Neural cell (in vitro differentiated cells): Measurements from ENCODE around the gene WDR87. TPM values are rescaled to one million over a fixed set of nuclear protein-coding genes. Genes with fewer than 3 reads are reported as not detected.
A peak's percentile ranks its signal among the peaks of the same experiment; 100 is the strongest.

ENCODE experiments used
- H2AFZ ChIP-seq: fragments of 200-600, 300-800 bp; sonication (generic), shearing (Covaris generic); 2 replicates; pipeline ENCODE4 v1.6.0; 2014; ENCODE audit warnings: low read depth, mild to moderate bottlenecking, antibody characterized with exemption, low read length, moderate library complexity
- H3F3A ChIP-seq: fragments of 200-600 bp; shearing (Covaris generic); 2 replicates; pipeline ENCODE4 v1.6.1; 2016; ENCODE audit warnings: mild to moderate bottlenecking, moderate library complexity, mixed read lengths, antibody characterized with exemption, low read length; ENCODE audit not compliant: insufficient read depth, poor library complexity, severe bottlenecking
- H3K27ac ChIP-seq: fragments of 200-600, 300-800 bp; sonication (generic), shearing (Covaris generic); 2 replicates; pipeline ENCODE4 v1.5.1; 2014; ENCODE audit warnings: mild to moderate bottlenecking, low read length, moderate library complexity
- H3K27me3 ChIP-seq: fragments of 300-800, 200-600 bp; sonication (generic), shearing (Covaris generic); 2 replicates; pipeline ENCODE4 v1.6.0; 2014; ENCODE audit warnings: mild to moderate bottlenecking, low read depth, low read length, moderate library complexity; ENCODE audit not compliant: insufficient read depth
- H3K36me3 ChIP-seq: fragments of 300-800, 200-600 bp; sonication (generic), shearing (Covaris generic); 2 replicates; pipeline ENCODE4 v1.5.1; 2014; ENCODE audit warnings: mild to moderate bottlenecking, antibody characterized with exemption, low read length, moderate library complexity; ENCODE audit not compliant: insufficient read depth
- H3K4me2 ChIP-seq: fragments of 300-800, 200-600 bp; sonication (generic), shearing (Covaris generic); 2 replicates; pipeline ENCODE4 v1.6.0; 2014; ENCODE audit warnings: mild to moderate bottlenecking, low read length
- H3K4me3 ChIP-seq: fragments of 300-800, 200-600 bp; sonication (generic), shearing (Covaris generic); 2 replicates; pipeline ENCODE4 v1.5.1; 2014; ENCODE audit warnings: mild to moderate bottlenecking, low read length, moderate library complexity
- H3K79me2 ChIP-seq: fragments of 200-600 bp; shearing (Covaris generic); replicated peaks from 2 replicates; pipeline ENCODE4 v1.6.0; 2014; ENCODE audit warnings: mild to moderate bottlenecking, low read length, moderate library complexity; ENCODE audit not compliant: insufficient read depth
- H3K9ac ChIP-seq: fragments of 300-800, 200-600 bp; sonication (generic), shearing (Covaris generic); 2 replicates; pipeline ENCODE4 v1.6.1; 2016; ENCODE audit warnings: mild to moderate bottlenecking, low read length, mixed read lengths
- H3K9me2 ChIP-seq: fragments of 200-600 bp; shearing (Covaris generic); 2 replicates; pipeline ENCODE4 v1.6.1; 2016; ENCODE audit warnings: mild to moderate bottlenecking, low read length, mixed read lengths; ENCODE audit not compliant: insufficient read depth
- H3K9me3 ChIP-seq: fragments of 200-600, 300-800 bp; sonication (generic), shearing (Covaris generic); 2 replicates; pipeline ENCODE4 v1.6.1; 2016; ENCODE audit warnings: mild to moderate bottlenecking, mixed run types, low read length, moderate library complexity, mixed read lengths
- H4K20me1 ChIP-seq: fragments of 200-600 bp; shearing (Covaris generic); 2 replicates; pipeline ENCODE4 v1.6.1; 2016; ENCODE audit warnings: mild to moderate bottlenecking, mixed run types; ENCODE audit not compliant: insufficient read depth
- EP300 ChIP-seq: fragments of 450-650 bp; conservative IDR thresholded peaks from 2 replicates; pipeline ENCODE4 v1.6.1; 2014; ENCODE audit warnings: antibody characterized with exemption, mild to moderate bottlenecking, moderate library complexity; ENCODE audit not compliant: poor library complexity, severe bottlenecking
- EZH2 ChIP-seq: fragments of 200-600, 300-800 bp; shearing (Covaris generic), sonication (generic); IDR thresholded peaks from 2 replicates; pipeline ENCODE4 v1.6.1; 2014; ENCODE audit warnings: antibody characterized with exemption, low read length, borderline replicate concordance, mild to moderate bottlenecking; ENCODE audit not compliant: insufficient read depth, poor library complexity, severe bottlenecking
- MXI1 ChIP-seq: fragments of 450-650 bp; conservative IDR thresholded peaks from 2 replicates; pipeline ENCODE4 v1.6.1; 2014; ENCODE audit warnings: antibody characterized with exemption, mild to moderate bottlenecking; ENCODE audit not compliant: poor library complexity, severe bottlenecking
- POLR2AphosphoS5 ChIP-seq: IDR thresholded peaks from 2 replicates; pipeline ENCODE4 v1.6.1; 2012
- RAD21 ChIP-seq: fragments of 450-650 bp; conservative IDR thresholded peaks from 2 replicates; pipeline ENCODE4 v1.6.1; 2014; ENCODE audit warnings: antibody characterized with exemption, mild to moderate bottlenecking, moderate library complexity
- REST ChIP-seq: IDR thresholded peaks from 2 replicates; pipeline ENCODE4 v1.6.1; 2012; ENCODE audit warnings: borderline replicate concordance
- SMC3 ChIP-seq: fragments of 450-650 bp; conservative IDR thresholded peaks from 2 replicates; pipeline ENCODE4 v1.6.1; 2014; ENCODE audit warnings: antibody characterized with exemption, mild to moderate bottlenecking, moderate library complexity; ENCODE audit not compliant: poor library complexity
- TAF1 ChIP-seq: IDR thresholded peaks from 2 replicates; pipeline ENCODE4 v1.6.1; 2012; ENCODE audit warnings: low read depth
- polyA plus RNA-seq: library from polyadenylated mRNA; depleted of rRNA; stranded (reverse); fragments of >200 nt; gene quantifications from 2 replicates; pipeline ENCODE4 v1.2.3, GENCODE V29; 2014
- TF ChIP-seq, protein P1 (sequence below): fragments of 450-650 bp; IDR thresholded peaks from 2 replicates; pipeline ENCODE4 v1.5.1; 2014; ENCODE audit warnings: antibody characterized with exemption, mild to moderate bottlenecking, moderate library complexity; ENCODE audit not compliant: poor library complexity, severe bottlenecking

Gene WDR87
- polyA plus RNA-seq, 1 donor from 2014 or later: not detected

GRCh38 chr19:37907735-37908455, 1.5 kb upstream of the WDR87 start:
- H3K36me3 ChIP-seq: no peaks in the 10 kb centered on the region
- H3K9me2 ChIP-seq: no peaks in the 10 kb centered on the region
- no peaks in the 10 kb centered on the region for H3K27me3 ChIP-seq
- H3K4me2 ChIP-seq: peak overlapping the region; percentile 68
- peak overlapping the region; percentile 92 for H3K4me3 ChIP-seq
- H3K27ac ChIP-seq: no peak overlapping the region
- H3K9ac ChIP-seq: peak overlapping the region; percentile 94
- no peaks in the 10 kb centered on the region for H4K20me1 ChIP-seq
- H3K79me2 ChIP-seq: peaks cover 12% of the 10 kb centered on the region
- no peaks in the 10 kb centered on the region for H3F3A ChIP-seq
- no peaks in the 10 kb centered on the region for H3K9me3 ChIP-seq
- TF ChIP-seq TAF1 (no peak), EZH2 (no peak), SMC3 (no peak), POLR2AphosphoS5 (no peak), REST (no peak)
- H2AFZ ChIP-seq: peak overlapping the region; percentile 80

DNA sequence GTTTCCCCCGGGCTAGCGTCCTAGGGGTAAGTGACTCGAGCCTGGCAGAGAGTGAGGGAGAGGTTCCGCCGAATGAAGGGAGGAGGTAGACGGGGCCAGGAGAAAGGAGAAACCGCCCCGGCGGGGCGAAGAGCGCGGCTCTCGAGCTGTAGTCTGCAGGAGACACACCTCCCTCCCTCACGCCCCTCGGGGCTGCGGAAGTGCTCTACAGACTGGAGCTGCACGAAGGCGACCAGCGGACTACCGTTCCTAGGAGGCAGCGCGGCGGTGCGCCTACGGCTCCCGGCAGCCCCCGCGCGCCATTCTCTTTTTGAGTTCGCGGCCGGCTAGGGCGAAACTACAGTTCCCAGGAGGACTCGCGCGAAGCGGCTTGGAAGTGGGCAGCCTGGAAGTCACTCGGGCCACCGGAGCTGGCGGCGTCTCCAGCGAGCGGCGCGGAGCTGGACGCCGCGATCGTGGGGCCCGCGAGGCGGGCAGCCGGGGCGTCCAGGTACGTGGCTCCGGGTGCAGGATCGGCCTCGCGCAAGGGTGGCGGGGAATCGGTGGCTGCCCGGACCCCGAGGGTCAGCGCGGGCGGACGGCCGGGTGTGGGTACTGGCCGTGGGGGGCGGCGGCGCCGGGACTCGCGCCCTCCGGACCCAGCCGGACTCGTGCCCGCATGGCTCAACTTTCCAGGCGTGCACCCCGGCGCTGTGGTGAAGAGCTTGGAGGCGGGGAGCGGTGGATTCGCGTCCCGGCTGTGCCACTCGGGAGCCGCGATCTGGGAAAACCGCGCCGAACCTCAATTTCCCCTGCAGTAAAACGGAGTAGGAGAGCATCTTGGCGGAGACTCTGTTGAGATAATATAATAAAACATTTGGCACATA, 708 bp upstream of the WDR87 start, which contains the start of gene SIPA1L3:
TSS of gene SIPA1L3 (plus strand) at position 340 of the 866 bp plus-strand sequence. CDS start 174,358 bp downstream, outside the sequence.
- Histone ChIP-seq H2AFZ (peak within 1 kb of the TSS; percentile 80), H3K79me2 (peaks cover 12% of the 10 kb centered on the region), H3K4me2 (peak within 1 kb of the TSS; percentile 71), H4K20me1 (no peaks in the 10 kb centered on the region), H3K4me3 (peak within 1 kb of the TSS; percentile 92), H3F3A (no peaks in the 10 kb centered on the region), H3K27me3 (no peaks in the 10 kb centered on the region), H3K9me2 (no peaks in the 10 kb centered on the region), H3K27ac (peak within 1 kb of the TSS; percentile 97), H3K36me3 (no peaks in the 10 kb centered on the region), H3K9me3 (no peaks in the 10 kb centered on the region), H3K9ac (peak within 1 kb of the TSS; percentile 94)
- TF ChIP-seq EZH2 (no peak), POLR2AphosphoS5 (peak; percentile 84), MXI1 (peak; percentile 75), EP300 (peak; percentile 40), SMC3 (peak; percentile 24), TAF1 (no peak), REST (peak; percentile 68), RAD21 (peak; percentile 31)
- TF ChIP-seq, protein P1, sequence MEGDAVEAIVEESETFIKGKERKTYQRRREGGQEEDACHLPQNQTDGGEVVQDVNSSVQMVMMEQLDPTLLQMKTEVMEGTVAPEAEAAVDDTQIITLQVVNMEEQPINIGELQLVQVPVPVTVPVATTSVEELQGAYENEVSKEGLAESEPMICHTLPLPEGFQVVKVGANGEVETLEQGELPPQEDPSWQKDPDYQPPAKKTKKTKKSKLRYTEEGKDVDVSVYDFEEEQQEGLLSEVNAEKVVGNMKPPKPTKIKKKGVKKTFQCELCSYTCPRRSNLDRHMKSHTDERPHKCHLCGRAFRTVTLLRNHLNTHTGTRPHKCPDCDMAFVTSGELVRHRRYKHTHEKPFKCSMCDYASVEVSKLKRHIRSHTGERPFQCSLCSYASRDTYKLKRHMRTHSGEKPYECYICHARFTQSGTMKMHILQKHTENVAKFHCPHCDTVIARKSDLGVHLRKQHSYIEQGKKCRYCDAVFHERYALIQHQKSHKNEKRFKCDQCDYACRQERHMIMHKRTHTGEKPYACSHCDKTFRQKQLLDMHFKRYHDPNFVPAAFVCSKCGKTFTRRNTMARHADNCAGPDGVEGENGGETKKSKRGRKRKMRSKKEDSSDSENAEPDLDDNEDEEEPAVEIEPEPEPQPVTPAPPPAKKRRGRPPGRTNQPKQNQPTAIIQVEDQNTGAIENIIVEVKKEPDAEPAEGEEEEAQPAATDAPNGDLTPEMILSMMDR: peak; percentile 52
